Thoracic aorta (tissue), 2 donors: ENCODE results near the gene JAKMIP1. TPM values are rescaled to one million over a fixed set of nuclear protein-coding genes. Genes with fewer than 3 reads are reported as not detected.

Source experiments
- ATAC-seq: fragments of 150-250 bp; one replicate; pipeline ENCODE4 v1.8.0; 2017; ENCODE audit warnings: low read depth; ENCODE audit not compliant: insufficient number of reproducible peaks, low FRiP score
- DNase-seq: peaks from one replicate; pipeline ENCODE4 v3.0.0-alpha.2; 2020; ENCODE audit warnings: low spot score
- H3K27ac ChIP-seq, 2 donors: fragments of 200-600 bp; sonication (generic); 1 replicate in 1 of 2; 2 replicates in 1 of 2; pipeline ENCODE4 v1.5.1; 2016; ENCODE audit warnings: mild to moderate bottlenecking in 2 of 2, moderate library complexity in 2 of 2
- H3K27me3 ChIP-seq: fragments of 200-600 bp; sonication (generic); replicated peaks from 2 replicates; pipeline ENCODE4 v1.6.0; 2016; ENCODE audit warnings: mild to moderate bottlenecking; ENCODE audit not compliant: insufficient read depth
- H3K36me3 ChIP-seq: fragments of 200-600 bp; sonication (generic); one replicate; pipeline ENCODE4 v1.5.1; 2016
- H3K4me1 ChIP-seq, 2 donors: fragments of 200-600 bp; sonication (generic); 1 replicate in 1 of 2; 2 replicates in 1 of 2; pipeline versions ENCODE4 v1.5.1 to v1.6.0; 2016; ENCODE audit warnings: low read depth in 2 of 2, mild to moderate bottlenecking in 1 of 2; ENCODE audit not compliant: control insufficient read depth in 1 of 2
- H3K4me3 ChIP-seq: fragments of 200-600 bp; sonication (generic); 2 replicates; pipeline ENCODE4 v1.5.1; 2016; ENCODE audit warnings: mild to moderate bottlenecking
- H3K9me3 ChIP-seq: fragments of 200-600 bp; sonication (generic); 2 replicates; pipeline ENCODE4 v1.5.1; 2016
- total RNA-seq, 2 donors: library from RNA; depleted of rRNA; stranded (reverse); fragments of >200 nt; gene quantifications; one replicate each; pipeline versions ENCODE4 v1.1.0 to v1.2.3, GENCODE V29; 2016
- TF ChIP-seq, protein P1 (sequence below): fragments of 200-600 bp; sonication (generic); IDR thresholded peaks from one replicate; pipeline ENCODE4 v1.5.1; 2019; ENCODE audit warnings: antibody characterized with exemption

JAKMIP1 gene
- total RNA-seq, 2 donors from 2014 or later: 0.28 to 0.81 TPM

DNA sequence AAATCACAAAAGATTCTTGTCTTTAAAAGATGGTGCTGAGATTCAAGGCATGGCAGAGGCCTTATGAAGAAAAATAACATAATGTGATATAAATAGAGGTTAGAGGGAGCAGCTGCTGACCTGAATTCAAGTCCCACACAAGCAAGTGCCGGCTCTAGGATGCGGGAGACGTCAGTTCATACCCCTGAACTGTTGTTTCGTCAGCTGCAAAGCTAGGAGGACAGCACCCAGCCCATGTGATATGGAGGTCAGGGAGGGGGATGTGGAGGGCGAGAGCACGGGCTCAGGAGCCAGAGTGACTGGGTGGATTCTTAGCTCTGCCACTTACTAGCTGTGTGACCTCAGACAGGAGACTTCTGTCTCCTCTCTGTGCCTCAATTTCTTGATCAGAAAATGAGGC, 77.9 kb downstream of the JAKMIP1 start:
- H3K9me3 ChIP-seq: no peaks in the 10 kb centered on the region
- TF ChIP-seq, protein P1, sequence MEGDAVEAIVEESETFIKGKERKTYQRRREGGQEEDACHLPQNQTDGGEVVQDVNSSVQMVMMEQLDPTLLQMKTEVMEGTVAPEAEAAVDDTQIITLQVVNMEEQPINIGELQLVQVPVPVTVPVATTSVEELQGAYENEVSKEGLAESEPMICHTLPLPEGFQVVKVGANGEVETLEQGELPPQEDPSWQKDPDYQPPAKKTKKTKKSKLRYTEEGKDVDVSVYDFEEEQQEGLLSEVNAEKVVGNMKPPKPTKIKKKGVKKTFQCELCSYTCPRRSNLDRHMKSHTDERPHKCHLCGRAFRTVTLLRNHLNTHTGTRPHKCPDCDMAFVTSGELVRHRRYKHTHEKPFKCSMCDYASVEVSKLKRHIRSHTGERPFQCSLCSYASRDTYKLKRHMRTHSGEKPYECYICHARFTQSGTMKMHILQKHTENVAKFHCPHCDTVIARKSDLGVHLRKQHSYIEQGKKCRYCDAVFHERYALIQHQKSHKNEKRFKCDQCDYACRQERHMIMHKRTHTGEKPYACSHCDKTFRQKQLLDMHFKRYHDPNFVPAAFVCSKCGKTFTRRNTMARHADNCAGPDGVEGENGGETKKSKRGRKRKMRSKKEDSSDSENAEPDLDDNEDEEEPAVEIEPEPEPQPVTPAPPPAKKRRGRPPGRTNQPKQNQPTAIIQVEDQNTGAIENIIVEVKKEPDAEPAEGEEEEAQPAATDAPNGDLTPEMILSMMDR: no peak
- H3K27ac ChIP-seq: no peak overlapping the region
- no peaks in the 10 kb centered on the region for H3K27me3 ChIP-seq
- H3K36me3 ChIP-seq: no peaks in the 10 kb centered on the region
- ATAC-seq: no peak
- H3K4me1 ChIP-seq: no peaks in the 10 kb centered on the region
- no peak overlapping the region for H3K4me3 ChIP-seq
- no peak for DNase-seq

DNA sequence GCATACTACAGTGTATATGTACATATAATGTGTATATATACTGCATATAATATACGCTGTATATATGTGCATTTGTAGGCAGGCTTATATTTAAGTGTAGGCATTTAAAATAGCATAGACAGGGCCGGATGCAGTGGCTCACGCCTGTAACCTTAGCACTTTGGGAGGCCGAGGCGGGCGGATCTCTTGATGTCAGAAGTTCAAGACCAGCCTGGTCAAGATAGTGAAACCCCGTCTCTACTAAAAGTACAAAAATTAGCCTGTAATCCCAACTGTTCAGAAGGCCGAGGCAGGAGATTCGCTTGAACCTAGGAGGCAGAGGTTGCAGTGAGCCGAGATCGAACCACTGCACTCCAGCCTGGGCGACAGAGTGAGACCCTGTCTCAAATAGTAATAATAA, 78.4 kb downstream of the JAKMIP1 start:
- no peak overlapping the region for H3K4me3 ChIP-seq
- TF ChIP-seq, protein P1: no peak
- no peak overlapping the region for H3K27ac ChIP-seq
- H3K36me3 ChIP-seq: no peaks in the 10 kb centered on the region
- no peaks in the 10 kb centered on the region for H3K9me3 ChIP-seq
- DNase-seq: no peak
- no peaks in the 10 kb centered on the region for H3K27me3 ChIP-seq
- ATAC-seq: no peak
- H3K4me1 ChIP-seq: no peaks in the 10 kb centered on the region

GRCh38 chr4:6121276-6121850, 79.0 kb downstream of the JAKMIP1 start:
- Histone ChIP-seq H3K4me3 (no peak overlapping the region), H3K27me3 (no peaks in the 10 kb centered on the region), H3K9me3 (no peaks in the 10 kb centered on the region), H3K27ac (no peak overlapping the region), H3K4me1 (no peaks in the 10 kb centered on the region), H3K36me3 (no peaks in the 10 kb centered on the region)
- TF ChIP-seq, protein P1: no peak
- DNase-seq (no peak), ATAC-seq (no peak)

- H3K4me3 ChIP-seq: no peak overlapping the region
- no peaks in the 10 kb centered on the region for H3K9me3 ChIP-seq
- no peaks in the 10 kb centered on the region for H3K27me3 ChIP-seq
- no peaks in the 10 kb centered on the region for H3K4me1 ChIP-seq
- H3K36me3 ChIP-seq: no peaks in the 10 kb centered on the region
- DNase-seq (no peak), ATAC-seq (no peak)
- no peak overlapping the region for H3K27ac ChIP-seq
- TF ChIP-seq, protein P1: no peak
Measured at GRCh38 chr4:6120361-6120760, 80.0 kb downstream of the JAKMIP1 start.

GRCh38 chr4:6119507-6120020, 80.8 kb downstream of the JAKMIP1 start:
- Histone ChIP-seq H3K4me1 (no peaks in the 10 kb centered on the region), H3K27me3 (no peaks in the 10 kb centered on the region), H3K27ac (no peak overlapping the region), H3K36me3 (no peaks in the 10 kb centered on the region), H3K9me3 (no peaks in the 10 kb centered on the region), H3K4me3 (no peak overlapping the region)
- TF ChIP-seq, protein P1: no peak
- DNase-seq (no peak), ATAC-seq (no peak)
